ENCODE measurements around the gene CFAP90. TPM values are rescaled to one million over a fixed set of nuclear protein-coding genes. Genes with fewer than 3 reads are reported as not detected.
A peak's percentile ranks its signal among the peaks of the same experiment; 100 is the strongest.

Gene CFAP90
- total RNA-seq, 1 experiment from 2014 or later: not detected

DNA sequence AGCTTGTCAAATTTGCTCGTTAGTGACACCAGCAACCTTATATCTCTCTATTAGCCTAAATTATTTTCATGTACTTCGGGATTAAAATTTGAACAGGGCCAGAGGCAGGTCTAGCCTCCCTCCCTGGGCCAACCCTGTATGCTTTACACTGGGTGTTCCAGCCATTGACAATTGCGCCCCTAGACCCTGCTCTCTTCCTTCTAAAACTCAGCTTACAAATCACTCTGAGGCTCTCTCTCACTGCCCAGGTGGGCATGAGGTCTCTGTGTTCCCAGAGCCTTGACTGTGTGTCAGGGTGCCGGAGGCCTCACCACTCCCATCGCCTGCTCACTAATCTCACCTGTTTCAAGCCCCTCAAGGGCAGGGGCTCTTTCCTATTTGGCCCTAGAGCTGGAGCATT is 6.4 kb upstream of the CFAP90 start:
- RAD21 ChIA-PET (ENCODE audit: low non-redundant PET in 1 of 2, low total read pairs in 2 of 2, uncharacterized antibody in 2 of 2, unreplicated experiment in 2 of 2): no interaction called here
- BruUV-seq (replicated peaks): no TSS peak
- CTCF ChIA-PET: no interaction called here
- Histone ChIP-seq H3K27ac (ENCODE audit: low read depth, low read length) (no peak overlapping the region), H4K20me1 (ENCODE audit: insufficient read depth) (no peaks in the 10 kb centered on the region), H3K27me3 (ENCODE audit: insufficient read depth, low read length) (no peaks in the 10 kb centered on the region), H3K4me1 (ENCODE audit: control insufficient read depth in 1 of 2, insufficient read depth in 2 of 2, low read length in 2 of 2) (no peaks in the 10 kb centered on the region), H3K9me2 (ENCODE audit: insufficient read depth) (no peaks in the 10 kb centered on the region), H3K9me3 (ENCODE audit: control insufficient read depth in 1 of 2, insufficient read depth in 1 of 2, low read depth in 1 of 2, low read length in 2 of 2) (no peaks in the 10 kb centered on the region), H3K4me2 (ENCODE audit: low read length) (no peak overlapping the region), H3K9ac (ENCODE audit: low read length) (no peak overlapping the region), H3K4me3 (replicated peaks in 1 of 2; ENCODE audit: low read depth in 1 of 2, low read length in 2 of 2) (no peak overlapping the region), H3K79me2 (ENCODE audit: insufficient read depth, low read length) (no peaks in the 10 kb centered on the region), H2AFZ (ENCODE audit: low read depth, low read length, poor library complexity, severe bottlenecking) (no peak overlapping the region), H3K36me3 (ENCODE audit: control insufficient read depth in 1 of 2, insufficient read depth in 2 of 2, low read length in 2 of 2) (peaks cover 5 to 21% of the 10 kb centered on the region in 2 experiments; a peak in 3 of 4 replicates)
- POLR2A ChIA-PET: interaction anchor here (1.2 kb wide), 1 partner anchor 12 kb away, joined by 3 read pairs; the partner anchor contains the start of genes FASTKD3 and MTRR
- DNase-seq (ENCODE audit: low read depth, low spot score): no peak
- ATAC-seq: no peak
- intact Hi-C loops (cut with micrococcal nuclease): loop anchor here (5.0 kb wide), 1 partner anchor 1090 kb away; no protein-coding TSS in a partner anchor
- no peak for TF ChIP-seq EZH2 (IDR thresholded peaks at IDR 0.05)
- no peak for TF ChIP-seq CTCF (IDR thresholded peaks at IDR 0.05 in 2 of 3, conservative IDR thresholded peaks at IDR 0.05 in 1 of 3; ENCODE audit: borderline replicate concordance in 1 of 3, insufficient read depth in 1 of 3, low read depth in 2 of 3, low read length in 2 of 3)

DNA sequence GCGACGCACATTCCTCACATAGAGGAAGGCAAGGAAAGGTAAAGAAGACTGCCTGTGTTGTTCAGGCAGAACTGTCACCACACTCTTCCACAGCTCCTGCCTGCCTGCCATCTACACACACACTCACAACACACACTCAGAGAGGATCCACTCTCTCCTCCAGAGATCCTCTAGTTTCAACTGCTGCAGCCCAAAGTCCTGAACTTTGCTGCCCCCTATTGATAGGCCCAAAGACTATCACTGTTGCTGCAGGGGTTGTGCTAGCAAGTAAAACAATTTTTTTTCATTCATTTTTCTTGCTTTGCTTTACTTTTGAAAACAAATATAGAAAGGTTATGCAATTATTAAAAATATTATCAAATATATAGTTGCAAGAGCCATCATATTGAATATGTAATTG is 5.9 kb upstream of the CFAP90 start:
- Histone ChIP-seq H3K9me3 (ENCODE audit: control insufficient read depth in 1 of 2, insufficient read depth in 1 of 2, low read depth in 1 of 2, low read length in 2 of 2) (no peaks in the 10 kb centered on the region), H4K20me1 (ENCODE audit: insufficient read depth) (no peaks in the 10 kb centered on the region), H3K4me2 (ENCODE audit: low read length) (no peak overlapping the region), H3K36me3 (ENCODE audit: control insufficient read depth in 1 of 2, insufficient read depth in 2 of 2, low read length in 2 of 2) (peaks cover 5 to 21% of the 10 kb centered on the region in 2 experiments; a peak in 3 of 4 replicates), H3K4me3 (replicated peaks in 1 of 2; ENCODE audit: low read depth in 1 of 2, low read length in 2 of 2) (no peak overlapping the region), H3K4me1 (ENCODE audit: control insufficient read depth in 1 of 2, insufficient read depth in 2 of 2, low read length in 2 of 2) (no peaks in the 10 kb centered on the region), H3K9ac (ENCODE audit: low read length) (no peak overlapping the region), H2AFZ (ENCODE audit: low read depth, low read length, poor library complexity, severe bottlenecking) (no peak overlapping the region), H3K27me3 (ENCODE audit: insufficient read depth, low read length) (no peaks in the 10 kb centered on the region), H3K9me2 (ENCODE audit: insufficient read depth) (no peaks in the 10 kb centered on the region), H3K27ac (ENCODE audit: low read depth, low read length) (no peak overlapping the region), H3K79me2 (ENCODE audit: insufficient read depth, low read length) (no peaks in the 10 kb centered on the region)
- peak; percentile 15 for DNase-seq (ENCODE audit: low read depth, low spot score)
- intact Hi-C loops (cut with micrococcal nuclease): loop anchor here (5.0 kb wide), 1 partner anchor 1090 kb away; no protein-coding TSS in a partner anchor
- RAD21 ChIA-PET (ENCODE audit: low non-redundant PET in 1 of 2, low total read pairs in 2 of 2, uncharacterized antibody in 2 of 2, unreplicated experiment in 2 of 2): no interaction called here
- BruUV-seq (replicated peaks): no TSS peak
- ATAC-seq: peak; percentile 90
- POLR2A ChIA-PET: no interaction called here
- TF ChIP-seq RAD21 (IDR thresholded peaks at IDR 0.05; ENCODE audit: low read depth): peak; percentile 68
- TF ChIP-seq CTCF (IDR thresholded peaks at IDR 0.05 in 2 of 3, conservative IDR thresholded peaks at IDR 0.05 in 1 of 3; ENCODE audit: borderline replicate concordance in 1 of 3, insufficient read depth in 1 of 3, low read depth in 2 of 3, low read length in 2 of 3): peak; percentile 42 to 84 (median 68); a peak in 5 of 6 replicates
- TF ChIP-seq YY1 (IDR thresholded peaks at IDR 0.05; ENCODE audit: extremely low read depth, insufficient replicate concordance, low read depth, low read length): no peak
- CTCF ChIA-PET: no interaction called here
